Prostate gland (tissue), 2 donors: ENCODE results near the gene FKBP9.
"Not testable (repeated sequence)": the region's sequence is repeated elsewhere in the genome, so short reads cannot be mapped to it uniquely, and the experiment has no call there.

Experiments used
- POLR2A ChIP-seq: fragments of 450-650 bp; IDR thresholded peaks from one replicate; pipeline ENCODE4 v1.6.1; 2016; ENCODE audit warnings: antibody characterized with exemption, mild to moderate bottlenecking
- POLR2AphosphoS5 ChIP-seq: sonication (generic); formaldehyde crosslinking; IDR thresholded peaks from one replicate; pipeline ENCODE4 v1.6.1; 2017; ENCODE audit warnings: antibody characterized with exemption
- TF ChIP-seq, protein P1 (sequence below), 4 experiments: fragments of 200-600 bp in 2 of 4; fragments of 450-650 bp in 2 of 4; sonication (generic) in 2 of 4; IDR thresholded peaks; 1 replicate in 3 of 4; 2 replicates in 1 of 4; pipeline ENCODE4 v1.5.1; 2016 to 2019; ENCODE audit warnings: antibody characterized with exemption in 4 of 4, mild to moderate bottlenecking in 2 of 4, moderate library complexity in 2 of 4

DNA sequence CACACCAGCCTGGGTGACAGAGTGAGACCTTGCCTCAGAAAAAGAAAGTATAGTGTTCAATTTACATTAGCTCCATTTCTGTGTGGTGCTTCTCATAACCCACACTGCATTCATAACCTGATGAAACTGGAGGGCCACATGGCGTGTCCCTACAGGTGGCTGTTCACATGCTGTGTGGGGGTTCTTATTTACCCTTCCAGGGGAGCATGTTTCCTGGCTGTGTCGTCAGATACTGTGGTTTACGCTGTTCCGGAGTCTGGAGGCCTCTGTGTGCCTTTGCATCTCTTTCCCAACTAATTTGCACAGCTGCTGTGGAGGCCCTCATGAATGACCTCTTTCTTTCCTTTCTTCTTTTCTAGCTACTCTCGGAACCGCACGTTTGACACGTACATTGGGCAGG is 30.9 kb downstream of the FKBP9 start:
- TF ChIP-seq POLR2AphosphoS5, POLR2A: not testable (repeated sequence)
- TF ChIP-seq, protein P1, sequence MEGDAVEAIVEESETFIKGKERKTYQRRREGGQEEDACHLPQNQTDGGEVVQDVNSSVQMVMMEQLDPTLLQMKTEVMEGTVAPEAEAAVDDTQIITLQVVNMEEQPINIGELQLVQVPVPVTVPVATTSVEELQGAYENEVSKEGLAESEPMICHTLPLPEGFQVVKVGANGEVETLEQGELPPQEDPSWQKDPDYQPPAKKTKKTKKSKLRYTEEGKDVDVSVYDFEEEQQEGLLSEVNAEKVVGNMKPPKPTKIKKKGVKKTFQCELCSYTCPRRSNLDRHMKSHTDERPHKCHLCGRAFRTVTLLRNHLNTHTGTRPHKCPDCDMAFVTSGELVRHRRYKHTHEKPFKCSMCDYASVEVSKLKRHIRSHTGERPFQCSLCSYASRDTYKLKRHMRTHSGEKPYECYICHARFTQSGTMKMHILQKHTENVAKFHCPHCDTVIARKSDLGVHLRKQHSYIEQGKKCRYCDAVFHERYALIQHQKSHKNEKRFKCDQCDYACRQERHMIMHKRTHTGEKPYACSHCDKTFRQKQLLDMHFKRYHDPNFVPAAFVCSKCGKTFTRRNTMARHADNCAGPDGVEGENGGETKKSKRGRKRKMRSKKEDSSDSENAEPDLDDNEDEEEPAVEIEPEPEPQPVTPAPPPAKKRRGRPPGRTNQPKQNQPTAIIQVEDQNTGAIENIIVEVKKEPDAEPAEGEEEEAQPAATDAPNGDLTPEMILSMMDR (IDR thresholded peaks at IDR 0.05) = not testable (repeated sequence)
